GM19099 (cell line): Measurements from ENCODE around the gene LUM.

ENCODE experiments used
- POLR2A ChIP-seq: IDR thresholded peaks from 3 replicates; pipeline ENCODE4 v1.6.1; 2011; ENCODE audit warnings: low read depth; ENCODE audit not compliant: insufficient read length; ENCODE audit errors: extremely low read depth

LUM gene

GRCh38 chr12:91111366-91112325 lies at the start of gene LUM:
Gene LUM (minus strand): TSS chr12:91111494. CDS start chr12:91108979, 2,515 bp downstream.
- TF ChIP-seq POLR2A, result no peak

- no peak for TF ChIP-seq POLR2A
Measured at GRCh38 chr12:91161009-91161408, 49.7 kb upstream of the LUM start.

GRCh38 chr12:91155990-91156389 lies 44.7 kb upstream of the LUM start:
- no peak for TF ChIP-seq POLR2A

GRCh38 chr12:91154131-91154530 lies 42.8 kb upstream of the LUM start:
- no peak for TF ChIP-seq POLR2A

GRCh38 chr12:91144053-91144452 lies 32.8 kb upstream of the LUM start:
- no peak for TF ChIP-seq POLR2A

- TF ChIP-seq POLR2A, result no peak
Measured at GRCh38 chr12:91143206-91143605, 31.9 kb upstream of the LUM start.

- TF ChIP-seq POLR2A, result no peak
Measured at GRCh38 chr12:91142221-91142631, 30.9 kb upstream of the LUM start.

- no peak for TF ChIP-seq POLR2A
Measured at GRCh38 chr12:91140026-91140931, 29.0 kb upstream of the LUM start.

- no peak for TF ChIP-seq POLR2A
Measured at GRCh38 chr12:91139286-91139685, 28.0 kb upstream of the LUM start.

GRCh38 chr12:91138337-91138920 lies 27.1 kb upstream of the LUM start:
- no peak for TF ChIP-seq POLR2A

GRCh38 chr12:91133871-91134270 lies 22.6 kb upstream of the LUM start:
- TF ChIP-seq POLR2A, result no peak

- no peak for TF ChIP-seq POLR2A
Measured at GRCh38 chr12:91129662-91130362, 18.5 kb upstream of the LUM start.

GRCh38 chr12:91127751-91128150 lies 16.5 kb upstream of the LUM start:
- TF ChIP-seq POLR2A, result no peak

- TF ChIP-seq POLR2A, result no peak
Measured at GRCh38 chr12:91127306-91127705, 16.0 kb upstream of the LUM start.
